Activated B cell treated with CpG ODN at 0.5 μM for 24 hours (primary cell): ENCODE measurements around the gene HK2. TPM values are rescaled to one million over a fixed set of nuclear protein-coding genes. Genes with fewer than 3 reads are reported as not detected.
A peak's percentile ranks its signal among the peaks of the same experiment; 100 is the strongest.

ENCODE experiments used
- ATAC-seq: fragments of 200-7000 bp; cut with Tn5 transposase; one replicate; pipeline ENCODE4 v1.10.0; 2021; ENCODE audit warnings: low read depth, mild to moderate bottlenecking, moderate library complexity
- CTCF ChIA-PET: fragments of 350-600 bp; sonication (Branson Sonifier 250); formaldehyde crosslinking; loops from one replicate; lab custom pipeline; 2021; ENCODE audit warnings: antibody characterized with exemption; lab: Charles Lee
- POLR2A ChIA-PET: fragments of 350-600 bp; sonication (Branson Sonifier 250); formaldehyde crosslinking; loops from one replicate; lab custom pipeline; 2021; ENCODE audit warnings: antibody characterized with exemption; lab: Charles Lee
- DNase-seq: peaks from one replicate; pipeline ENCODE4 v3.0.0; 2022
- H3K27ac Mint-ChIP-seq: one replicate; pipeline ENCODE4 v1.8.0; 2020; ENCODE audit warnings: mixed read lengths
- H3K27me3 Mint-ChIP-seq: one replicate; pipeline ENCODE4 v1.8.0; 2021; ENCODE audit warnings: mixed read lengths
- H3K36me3 Mint-ChIP-seq: one replicate; pipeline ENCODE4 v1.8.0; 2021; ENCODE audit warnings: low read depth, mixed read lengths
- H3K4me1 Mint-ChIP-seq: one replicate; pipeline ENCODE4 v1.8.0; 2021; ENCODE audit warnings: mixed read lengths
- H3K4me3 Mint-ChIP-seq: one replicate; pipeline ENCODE4 v1.8.0; 2020; ENCODE audit warnings: mild to moderate bottlenecking, mixed read lengths
- H3K9me3 Mint-ChIP-seq: one replicate; pipeline ENCODE4 v1.8.0; 2020; ENCODE audit warnings: mixed read lengths
- CTCF ChIP-seq: fragments of 200-600 bp; IDR thresholded peaks from one replicate; pipeline ENCODE4 v1.8.0; 2022; ENCODE audit warnings: antibody characterized with exemption, mild to moderate bottlenecking
- intact Hi-C: fragments of 100-400 bp; cut with micrococcal nuclease; formaldehyde crosslinking; loops from one replicate; pipeline ENCODE4 v1.15.1; 2024
- total RNA-seq: library from RNA; stranded (reverse); gene quantifications from 2 replicates; pipeline ENCODE4 v1.2.3, GENCODE V29; 2022

Gene HK2
- total RNA-seq, 1 donor from 2014 or later = 15.3 TPM

DNA sequence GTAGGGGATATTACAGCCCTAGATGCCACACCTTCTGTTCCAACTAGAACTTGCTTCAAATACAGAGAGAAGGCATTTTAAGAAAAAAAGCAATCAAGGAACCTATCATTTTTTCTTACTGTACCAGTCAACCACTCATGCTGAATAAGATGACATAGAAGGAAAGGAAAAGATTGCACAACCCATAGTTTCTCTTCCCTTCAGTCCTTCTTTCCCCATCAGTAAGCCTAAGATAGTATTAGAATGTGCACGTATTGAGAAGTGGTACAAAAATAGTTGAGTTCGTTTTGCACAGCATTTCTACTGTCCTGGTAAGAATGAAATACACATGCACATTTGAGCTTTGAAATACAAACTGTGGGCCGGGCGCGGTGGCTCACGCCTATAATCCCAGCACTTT lies 27.0 kb upstream of the HK2 start:
- H3K36me3 Mint-ChIP-seq = no peaks in the 10 kb centered on the region
- intact Hi-C loops = no loop called here
- DNase-seq (no peak), ATAC-seq (no peak)
- peaks cover 3% of the 10 kb centered on the region for H3K9me3 Mint-ChIP-seq
- no peak overlapping the region for H3K4me3 Mint-ChIP-seq
- no peak overlapping the region for H3K27ac Mint-ChIP-seq
- POLR2A ChIA-PET = no interaction called here
- CTCF ChIA-PET = no interaction called here
- no peak for TF ChIP-seq CTCF
- peaks cover 8% of the 10 kb centered on the region for H3K4me1 Mint-ChIP-seq
- H3K27me3 Mint-ChIP-seq = peaks cover 10% of the 10 kb centered on the region

DNA sequence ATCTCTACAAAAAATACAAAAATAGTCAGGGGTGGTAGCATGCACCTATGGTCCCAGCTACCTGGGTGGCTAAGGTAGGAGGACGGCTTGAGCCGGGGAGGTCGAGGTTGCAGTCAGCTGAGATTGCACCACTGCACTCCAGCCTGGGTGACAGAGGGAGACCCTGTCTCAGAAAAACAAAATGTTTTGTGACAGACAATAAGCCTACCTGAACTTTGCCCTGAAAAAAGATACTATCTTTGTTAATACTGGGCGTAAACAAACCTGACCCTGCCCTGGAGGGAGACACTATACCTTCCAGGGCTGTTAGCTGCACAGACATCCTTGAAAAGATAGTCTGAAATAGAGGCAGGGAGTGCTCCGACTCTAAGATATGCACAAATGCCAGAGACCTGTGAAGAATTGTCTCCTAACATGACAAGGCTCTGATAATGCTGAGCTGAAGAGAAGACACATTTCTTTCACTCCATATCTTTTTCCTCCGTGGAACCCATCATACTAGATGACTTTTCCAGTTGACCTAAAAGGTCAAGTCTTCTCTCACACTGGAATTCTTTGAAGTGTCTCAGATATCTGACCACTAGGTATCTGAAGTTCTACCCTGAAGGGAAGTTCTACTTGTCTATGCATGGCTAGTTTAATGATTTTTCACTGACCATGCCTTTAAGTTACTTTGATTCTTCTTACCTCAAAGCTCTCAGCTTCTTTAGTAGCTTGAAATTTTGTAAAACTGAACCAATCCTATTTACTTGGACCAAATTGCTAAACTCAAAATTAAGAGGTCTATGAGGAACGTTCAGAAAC lies 20.9 kb upstream of the HK2 start:
- Mint-ChIP-seq H3K4me3 (no peak overlapping the region), H3K27ac (no peak overlapping the region), H3K4me1 (peaks cover 18% of the 10 kb centered on the region), H3K27me3 (peaks cover 3% of the 10 kb centered on the region), H3K9me3 (no peaks in the 10 kb centered on the region), H3K36me3 (no peaks in the 10 kb centered on the region)
- ChIA-PET CTCF (no interaction called here), POLR2A (no interaction called here)
- ATAC-seq = no peak
- intact Hi-C loops = no loop called here
- DNase-seq = no peak
- TF ChIP-seq CTCF = no peak

GRCh38 chr2:74814102-74814501 lies 19.8 kb upstream of the HK2 start:
- ATAC-seq (no peak), DNase-seq (no peak)
- TF ChIP-seq CTCF = no peak
- intact Hi-C loops = no loop called here
- ChIA-PET POLR2A (interaction anchor here (0.7 kb wide), 1 partner anchor 21 kb away, joined by 3 read pairs; no protein-coding TSS in a partner anchor), CTCF (no interaction called here)
- Mint-ChIP-seq H3K4me1 (peaks cover 18% of the 10 kb centered on the region), H3K9me3 (no peaks in the 10 kb centered on the region), H3K27ac (no peak overlapping the region), H3K4me3 (no peak overlapping the region), H3K27me3 (peaks cover 3% of the 10 kb centered on the region), H3K36me3 (no peaks in the 10 kb centered on the region)

DNA sequence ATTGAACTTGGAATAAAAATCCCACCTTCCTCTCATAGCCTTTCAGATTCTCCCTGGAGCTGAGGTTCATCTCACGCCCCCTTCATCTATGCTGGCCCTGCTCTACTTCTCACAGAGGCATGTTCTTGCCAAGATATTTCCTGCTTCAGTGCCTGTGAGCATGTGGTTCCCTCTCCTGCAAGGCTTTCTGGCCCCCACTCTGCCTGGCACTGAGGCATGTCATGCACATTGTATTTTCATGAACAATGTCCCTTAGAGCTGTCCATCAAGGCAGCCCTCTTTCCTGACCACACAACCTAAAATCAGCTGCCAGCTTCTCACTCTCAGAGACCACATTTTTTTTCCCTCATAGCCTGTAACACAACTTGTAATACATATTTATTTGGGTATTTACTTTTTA lies 18.0 kb upstream of the HK2 start:
- intact Hi-C loops = no loop called here
- DNase-seq (no peak), ATAC-seq (no peak)
- Mint-ChIP-seq H3K4me3 (no peak overlapping the region), H3K36me3 (no peaks in the 10 kb centered on the region), H3K27me3 (peaks cover 2% of the 10 kb centered on the region), H3K27ac (no peak overlapping the region), H3K9me3 (no peaks in the 10 kb centered on the region), H3K4me1 (peaks cover 18% of the 10 kb centered on the region)
- ChIA-PET POLR2A (no interaction called here), CTCF (no interaction called here)
- no peak for TF ChIP-seq CTCF

GRCh38 chr2:74816540-74817303 lies 17.2 kb upstream of the HK2 start:
- H3K36me3 Mint-ChIP-seq = no peaks in the 10 kb centered on the region
- H3K4me1 Mint-ChIP-seq = peaks cover 18% of the 10 kb centered on the region
- CTCF ChIA-PET = no interaction called here
- peak overlapping the region; percentile 55 for H3K27ac Mint-ChIP-seq
- H3K27me3 Mint-ChIP-seq = no peaks in the 10 kb centered on the region
- TF ChIP-seq CTCF = no peak
- intact Hi-C loops = no loop called here
- POLR2A ChIA-PET = no interaction called here
- no peaks in the 10 kb centered on the region for H3K9me3 Mint-ChIP-seq
- no peak for ATAC-seq
- H3K4me3 Mint-ChIP-seq = peak overlapping the region; percentile 21
- DNase-seq = no peak
